PC-9 (cell line): ENCODE data around the gene ZNF467. TPM values are rescaled to one million over a fixed set of nuclear protein-coding genes. Genes with fewer than 3 reads are reported as not detected.

ENCODE experiments used
- BruUV-seq: library from RNA; stranded (reverse); fragments of 400-500 nt; replicated peaks from 2 replicates; lab custom pipeline; 2021; lab: Mats Ljungman, UMichigan
- CTCF ChIA-PET: fragments of 300-600 bp; sonication (Branson Sonifier 250); formaldehyde crosslinking; loops from one replicate; lab custom pipeline; 2022; ENCODE audit warnings: antibody characterized with exemption; lab: Charles Lee
- POLR2A ChIA-PET: fragments of 300-600 bp; sonication (Branson Sonifier 250); formaldehyde crosslinking; loops from one replicate; lab custom pipeline; 2022; ENCODE audit warnings: antibody characterized with exemption; ENCODE audit not compliant: unreplicated experiment; lab: Charles Lee
- DNase-seq, 2 experiments: peaks; one replicate each; pipeline versions ENCODE4 v3.0.0 to v3.0.0-alpha.2; 2015 to 2022; ENCODE audit warnings: mixed read lengths in 1 of 2
- H2AFZ ChIP-seq: fragments of 200-600 bp; sonication (generic); 2 replicates; pipeline ENCODE4 v1.8.1; 2017; ENCODE audit warnings: antibody characterized with exemption
- H3F3A ChIP-seq: fragments of 200-600 bp; sonication (generic); 2 replicates; pipeline ENCODE4 v1.8.1; 2017; ENCODE audit warnings: antibody characterized with exemption, mild to moderate bottlenecking, low read depth; ENCODE audit not compliant: insufficient read depth
- H3K27ac ChIP-seq: fragments of 200-600 bp; sonication (generic); 2 replicates; pipeline ENCODE4 v1.6.1; 2016; ENCODE audit warnings: mixed run types
- H3K27me3 ChIP-seq: fragments of 200-600 bp; sonication (generic); 2 replicates; pipeline ENCODE4 v1.6.1; 2016; ENCODE audit warnings: low read depth, mixed run types; ENCODE audit not compliant: insufficient read depth
- H3K36me3 ChIP-seq: fragments of 200-600 bp; sonication (generic); 2 replicates; pipeline ENCODE4 v1.6.1; 2016; ENCODE audit warnings: low read depth, mixed run types
- H3K4me1 ChIP-seq: fragments of 200-600 bp; sonication (generic); replicated peaks from 2 replicates; pipeline ENCODE4 v1.6.1; 2016; ENCODE audit warnings: mixed run types; ENCODE audit not compliant: insufficient read depth
- H3K4me2 ChIP-seq: fragments of 200-600 bp; sonication (generic); 2 replicates; pipeline ENCODE4 v1.6.1; 2017; ENCODE audit warnings: mixed run types
- H3K4me3 ChIP-seq: fragments of 200-600 bp; sonication (generic); 2 replicates; pipeline ENCODE4 v1.6.1; 2016; ENCODE audit warnings: mixed run types
- H3K79me2 ChIP-seq: fragments of 200-600 bp; sonication (generic); 2 replicates; pipeline ENCODE4 v1.6.1; 2017; ENCODE audit warnings: low read depth, mixed run types
- H3K9me2 ChIP-seq: fragments of 200-600 bp; sonication (generic); 2 replicates; pipeline ENCODE4 v1.8.1; 2017; ENCODE audit warnings: mild to moderate bottlenecking; ENCODE audit not compliant: insufficient read depth
- H3K9me3 ChIP-seq: fragments of 200-600 bp; sonication (generic); 2 replicates; pipeline ENCODE4 v1.8.1; 2016; ENCODE audit warnings: low read depth; ENCODE audit not compliant: insufficient read depth
- H4K20me1 ChIP-seq: fragments of 200-600 bp; sonication (generic); 2 replicates; pipeline ENCODE4 v1.8.1; 2017; ENCODE audit not compliant: insufficient read depth
- EZH2 ChIP-seq: fragments of 200-600 bp; sonication (generic); IDR thresholded peaks from 2 replicates; pipeline ENCODE4 v1.8.0; 2017; ENCODE audit warnings: antibody characterized with exemption, low read depth
- intact Hi-C: fragments of 100-400 bp; cut with micrococcal nuclease; formaldehyde crosslinking; loops from one replicate; pipeline ENCODE4 v1.10.0; 2022; ENCODE audit not compliant: unreplicated experiment
- total RNA-seq: library from RNA; stranded (reverse); gene quantifications from 2 replicates; pipeline ENCODE4 v1.2.3, GENCODE V29; 2021
- TF ChIP-seq, protein P1 (sequence below): fragments of 200-600 bp; sonication (generic); conservative IDR thresholded peaks from 2 replicates; pipeline ENCODE4 v1.6.1; 2017; ENCODE audit warnings: mixed run types, antibody characterized with exemption, mild to moderate bottlenecking, moderate library complexity

ZNF467 gene
- total RNA-seq, 1 experiment from 2014 or later = 6.6 TPM

DNA sequence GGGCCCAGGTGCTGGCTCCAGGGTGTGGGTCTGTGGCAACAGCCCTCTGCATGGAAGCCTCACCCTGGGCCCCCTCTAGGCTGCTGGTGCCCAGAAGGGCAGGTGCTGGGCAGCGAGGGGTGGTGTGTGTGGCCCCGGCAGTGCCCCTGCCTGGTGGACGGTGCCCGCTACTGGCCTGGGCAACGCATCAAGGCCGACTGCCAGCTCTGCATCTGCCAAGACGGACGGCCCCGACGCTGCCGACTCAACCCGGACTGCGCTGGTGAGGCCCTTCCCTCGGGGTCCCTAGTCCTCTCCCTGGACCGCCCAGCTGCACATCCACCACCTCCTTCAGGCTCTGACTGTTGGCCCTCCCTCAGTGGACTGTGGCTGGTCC is 18.8 kb upstream of the ZNF467 start:
- no TSS peak for BruUV-seq

DNA sequence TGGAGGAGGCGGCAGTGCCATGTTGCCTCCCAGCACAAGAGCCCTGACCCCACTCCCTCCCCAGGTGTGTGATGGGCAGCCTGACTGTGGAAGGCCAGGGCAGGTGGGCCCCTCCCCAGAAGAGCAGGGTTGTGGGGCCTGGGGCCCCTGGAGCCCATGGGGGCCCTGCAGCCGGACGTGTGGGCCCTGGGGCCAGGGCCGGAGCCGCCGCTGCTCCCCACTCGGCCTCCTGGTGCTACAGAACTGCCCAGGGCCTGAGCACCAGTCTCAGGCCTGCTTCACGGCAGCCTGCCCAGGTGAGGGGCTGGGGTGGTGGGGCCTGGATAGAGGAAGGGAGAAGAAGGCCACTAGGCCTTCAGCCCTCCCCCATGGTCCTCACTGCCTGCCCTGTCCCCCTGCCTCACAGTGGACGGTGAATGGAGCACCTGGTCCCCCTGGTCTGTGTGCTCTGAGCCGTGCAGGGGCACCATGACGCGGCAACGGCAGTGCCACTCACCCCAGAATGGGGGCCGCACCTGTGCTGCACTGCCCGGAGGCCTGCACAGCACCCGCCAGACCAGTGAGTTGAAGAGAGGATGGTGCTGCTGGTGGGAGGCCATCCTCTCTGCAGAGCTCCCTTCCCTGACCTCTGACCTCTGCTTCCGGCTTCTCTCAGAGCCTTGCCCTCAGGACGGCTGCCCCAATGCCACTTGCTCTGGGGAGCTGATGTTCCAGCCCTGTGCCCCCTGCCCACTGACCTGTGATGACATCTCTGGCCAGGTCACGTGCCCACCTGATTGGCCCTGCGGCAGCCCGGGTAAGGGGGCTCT is 18.2 kb upstream of the ZNF467 start:
- no peak overlapping the region for H3K4me2 ChIP-seq
- peaks cover 5% of the 10 kb centered on the region; the same call in 1 of the 2 replicates for H3F3A ChIP-seq
- no peak overlapping the region for H3K4me3 ChIP-seq
- intact Hi-C loops = no loop called here
- DNase-seq = no peak
- ChIA-PET POLR2A (no interaction called here), CTCF (no interaction called here)
- H3K27ac ChIP-seq = no peak overlapping the region
- no peaks in the 10 kb centered on the region for H4K20me1 ChIP-seq
- no peaks in the 10 kb centered on the region for H3K36me3 ChIP-seq
- no peak overlapping the region for H2AFZ ChIP-seq
- H3K9me3 ChIP-seq = no peaks in the 10 kb centered on the region
- H3K9me2 ChIP-seq = no peaks in the 10 kb centered on the region
- H3K79me2 ChIP-seq = no peaks in the 10 kb centered on the region
- peaks cover 40% of the 10 kb centered on the region for H3K27me3 ChIP-seq
- TF ChIP-seq, protein P1, sequence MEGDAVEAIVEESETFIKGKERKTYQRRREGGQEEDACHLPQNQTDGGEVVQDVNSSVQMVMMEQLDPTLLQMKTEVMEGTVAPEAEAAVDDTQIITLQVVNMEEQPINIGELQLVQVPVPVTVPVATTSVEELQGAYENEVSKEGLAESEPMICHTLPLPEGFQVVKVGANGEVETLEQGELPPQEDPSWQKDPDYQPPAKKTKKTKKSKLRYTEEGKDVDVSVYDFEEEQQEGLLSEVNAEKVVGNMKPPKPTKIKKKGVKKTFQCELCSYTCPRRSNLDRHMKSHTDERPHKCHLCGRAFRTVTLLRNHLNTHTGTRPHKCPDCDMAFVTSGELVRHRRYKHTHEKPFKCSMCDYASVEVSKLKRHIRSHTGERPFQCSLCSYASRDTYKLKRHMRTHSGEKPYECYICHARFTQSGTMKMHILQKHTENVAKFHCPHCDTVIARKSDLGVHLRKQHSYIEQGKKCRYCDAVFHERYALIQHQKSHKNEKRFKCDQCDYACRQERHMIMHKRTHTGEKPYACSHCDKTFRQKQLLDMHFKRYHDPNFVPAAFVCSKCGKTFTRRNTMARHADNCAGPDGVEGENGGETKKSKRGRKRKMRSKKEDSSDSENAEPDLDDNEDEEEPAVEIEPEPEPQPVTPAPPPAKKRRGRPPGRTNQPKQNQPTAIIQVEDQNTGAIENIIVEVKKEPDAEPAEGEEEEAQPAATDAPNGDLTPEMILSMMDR = no peak
- TF ChIP-seq EZH2 = no peak
- H3K4me1 ChIP-seq = no peaks in the 10 kb centered on the region
- no TSS peak for BruUV-seq

More for the DNA sequence above, 18.8 kb upstream of the ZNF467 start:
- TF ChIP-seq EZH2 = no peak
- Histone ChIP-seq H3K4me3 (no peak overlapping the region), H3F3A (peaks cover 5% of the 10 kb centered on the region; the same call in 1 of the 2 replicates), H3K4me1 (no peaks in the 10 kb centered on the region), H3K27ac (no peak overlapping the region), H3K4me2 (no peak overlapping the region), H4K20me1 (no peaks in the 10 kb centered on the region), H3K27me3 (peaks cover 36% of the 10 kb centered on the region), H3K36me3 (no peaks in the 10 kb centered on the region), H3K79me2 (no peaks in the 10 kb centered on the region), H3K9me2 (no peaks in the 10 kb centered on the region), H2AFZ (no peak overlapping the region), H3K9me3 (no peaks in the 10 kb centered on the region)
- ChIA-PET CTCF (no interaction called here), POLR2A (no interaction called here)
- no peak for DNase-seq
- intact Hi-C loops = no loop called here

DNA sequence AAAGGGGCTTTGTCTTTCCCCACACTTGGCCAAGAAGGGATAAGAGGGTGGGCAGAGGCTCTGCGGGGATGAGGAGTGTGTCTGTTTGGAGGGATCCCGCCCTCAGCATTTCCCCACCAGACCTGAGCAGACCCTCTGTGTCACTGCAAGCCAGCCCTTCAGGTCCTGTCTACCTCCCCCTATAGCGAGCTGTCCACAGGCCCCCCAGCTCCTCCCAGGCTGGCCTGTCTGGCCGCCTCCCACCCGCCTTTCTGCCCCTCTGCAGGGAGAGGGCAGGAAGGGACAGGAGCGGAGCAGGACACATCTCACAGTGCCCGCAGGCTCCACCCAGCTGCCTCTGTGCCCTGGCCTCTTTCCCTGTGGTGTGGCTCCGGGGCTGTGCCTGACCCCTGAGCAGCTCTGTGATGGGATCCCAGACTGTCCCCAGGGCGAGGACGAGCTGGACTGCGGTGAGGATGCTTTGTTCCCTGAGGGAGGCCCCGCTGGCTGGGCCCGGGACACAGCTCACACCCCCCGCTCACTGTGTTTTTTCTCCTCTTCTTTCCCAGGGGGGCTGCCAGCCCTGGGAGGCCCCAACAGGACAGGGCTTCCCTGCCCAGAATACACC is 17.5 kb upstream of the ZNF467 start:
- no peaks in the 10 kb centered on the region for H3K9me3 ChIP-seq
- H3K4me1 ChIP-seq = no peaks in the 10 kb centered on the region
- ChIA-PET CTCF (no interaction called here), POLR2A (no interaction called here)
- no peaks in the 10 kb centered on the region for H3K79me2 ChIP-seq
- TF ChIP-seq, protein P1 = no peak
- no peak for TF ChIP-seq EZH2
- peaks cover 5% of the 10 kb centered on the region; the same call in 1 of the 2 replicates for H3F3A ChIP-seq
- DNase-seq = no peak
- peaks cover 41% of the 10 kb centered on the region for H3K27me3 ChIP-seq
- H3K36me3 ChIP-seq = no peaks in the 10 kb centered on the region
- H3K4me3 ChIP-seq = no peak overlapping the region
- H3K9me2 ChIP-seq = no peaks in the 10 kb centered on the region
- H3K27ac ChIP-seq = no peak overlapping the region
- no peak overlapping the region for H2AFZ ChIP-seq
- intact Hi-C loops = no loop called here
- H4K20me1 ChIP-seq = no peaks in the 10 kb centered on the region
- BruUV-seq = no TSS peak
- no peak overlapping the region for H3K4me2 ChIP-seq
